Gastroesophageal sphincter (tissue), 4 donors: Measurements from ENCODE around the gene ITPR2. TPM values are rescaled to one million over a fixed set of nuclear protein-coding genes. Genes with fewer than 3 reads are reported as not detected.

Experiments
- ATAC-seq: fragments of 150-250 bp; one replicate; pipeline ENCODE4 v1.9.1; 2016; ENCODE audit warnings: mild to moderate bottlenecking, moderate library complexity
- H3K27ac ChIP-seq, 4 donors: fragments of 200-600 bp; sonication (generic) in 3 of 4; 1 replicate in 3 of 4; 2 replicates in 1 of 4; pipeline ENCODE4 v1.5.1; 2016 to 2019
- H3K27me3 ChIP-seq: fragments of 200-600 bp; sonication (generic); one replicate; pipeline ENCODE4 v1.5.1; 2019
- H3K36me3 ChIP-seq, 2 donors: fragments of 200-600 bp; sonication (generic); one replicate each; pipeline ENCODE4 v1.5.1; 2019; ENCODE audit warnings: control low read depth in 1 of 2
- H3K4me1 ChIP-seq, 3 donors: fragments of 200-600 bp; sonication (generic); 1 replicate in 2 of 3; 2 replicates in 1 of 3; pipeline ENCODE4 v1.5.1; 2016 to 2019; ENCODE audit warnings: control low read depth in 2 of 3
- H3K4me3 ChIP-seq, 2 donors: fragments of 200-600 bp; sonication (generic); one replicate each; pipeline ENCODE4 v1.5.1; 2019; ENCODE audit warnings: mild to moderate bottlenecking in 1 of 2, moderate library complexity in 1 of 2
- H3K9me3 ChIP-seq, 3 donors: fragments of 200-600 bp; sonication (generic); one replicate each; pipeline ENCODE4 v1.5.1; 2017 to 2019; ENCODE audit warnings: control low read depth in 2 of 3
- EP300 ChIP-seq: sonication (generic); formaldehyde crosslinking; IDR thresholded peaks from one replicate; pipeline ENCODE4 v1.6.1; 2017; ENCODE audit warnings: antibody characterized with exemption, mild to moderate bottlenecking
- POLR2A ChIP-seq, 2 donors: fragments of 450-650 bp; IDR thresholded peaks; one replicate each; pipeline ENCODE4 v1.6.1; 2017; ENCODE audit warnings: antibody characterized with exemption in 2 of 2, mild to moderate bottlenecking in 2 of 2, moderate library complexity in 1 of 2
- POLR2AphosphoS5 ChIP-seq: sonication (generic); formaldehyde crosslinking; IDR thresholded peaks from one replicate; pipeline ENCODE4 v1.6.1; 2017; ENCODE audit warnings: antibody characterized with exemption
- WGBS, 2 donors: methylation state at CpG; one replicate each; pipeline ENCODE4 v1.1.5; 2018; ENCODE audit warnings: low coverage in 1 of 2; 5-methylcytosine and 5-hydroxymethylcytosine counted together
- total RNA-seq, 4 donors: library from RNA; depleted of rRNA; stranded (reverse); fragments of >200 nt; gene quantifications; one replicate each; pipeline ENCODE4 v1.1.0, GENCODE V29; 2016
- TF ChIP-seq, protein P1 (sequence below), 4 experiments: fragments of 200-600 bp in 2 of 4; fragments of 450-650 bp in 2 of 4; sonication (generic) in 1 of 4; IDR thresholded peaks; one replicate each; pipeline ENCODE4 v1.5.1; 2017 to 2019; ENCODE audit warnings: antibody characterized with exemption in 4 of 4, mild to moderate bottlenecking in 2 of 4, moderate library complexity in 2 of 4

ITPR2 gene
- total RNA-seq, 4 donors from 2014 or later = 30.8 to 63.0 (median 44.4) TPM

DNA sequence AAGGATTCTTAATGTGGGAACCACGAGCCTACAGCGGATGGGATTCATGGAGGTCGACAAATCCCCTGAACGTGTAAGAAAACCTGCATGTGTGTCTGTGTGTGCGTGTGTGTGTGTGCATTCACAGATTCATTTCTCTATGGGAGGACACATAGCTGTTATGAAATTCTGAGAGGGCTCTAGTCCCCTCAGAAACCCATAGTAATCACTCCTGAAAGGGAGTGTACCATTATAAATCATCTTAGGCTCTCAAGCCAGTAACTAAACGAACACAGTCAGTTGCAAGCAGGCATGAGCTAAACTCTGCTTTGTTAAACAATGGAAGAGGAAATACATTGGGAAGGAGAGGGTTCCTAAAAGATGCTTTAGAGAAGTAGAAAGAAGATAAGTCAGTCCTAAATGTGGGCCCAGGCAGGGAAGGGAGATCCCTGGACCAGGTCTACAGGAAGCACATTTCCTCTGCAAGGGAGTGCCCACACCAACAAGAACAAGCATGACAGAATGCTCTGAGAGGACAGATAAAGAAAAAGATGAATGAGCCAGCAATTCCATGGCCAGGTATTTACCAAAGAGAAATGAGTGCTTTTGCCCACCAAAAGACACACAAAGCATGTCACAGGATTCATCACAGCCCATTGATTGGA, 91.3 kb downstream of the ITPR2 start:
- Histone ChIP-seq H3K4me1 (peaks cover 0 to 18% (median 0%) of the 10 kb centered on the region in 3 donors), H3K36me3 (no peaks in the 10 kb centered on the region), H3K27ac (peak overlapping the region in 1 of 4 donors; percentile 62), H3K4me3 (no peak overlapping the region), H3K9me3 (peaks cover 0 to 7% (median 0%) of the 10 kb centered on the region in 3 donors), H3K27me3 (no peaks in the 10 kb centered on the region)
- TF ChIP-seq, protein P1, sequence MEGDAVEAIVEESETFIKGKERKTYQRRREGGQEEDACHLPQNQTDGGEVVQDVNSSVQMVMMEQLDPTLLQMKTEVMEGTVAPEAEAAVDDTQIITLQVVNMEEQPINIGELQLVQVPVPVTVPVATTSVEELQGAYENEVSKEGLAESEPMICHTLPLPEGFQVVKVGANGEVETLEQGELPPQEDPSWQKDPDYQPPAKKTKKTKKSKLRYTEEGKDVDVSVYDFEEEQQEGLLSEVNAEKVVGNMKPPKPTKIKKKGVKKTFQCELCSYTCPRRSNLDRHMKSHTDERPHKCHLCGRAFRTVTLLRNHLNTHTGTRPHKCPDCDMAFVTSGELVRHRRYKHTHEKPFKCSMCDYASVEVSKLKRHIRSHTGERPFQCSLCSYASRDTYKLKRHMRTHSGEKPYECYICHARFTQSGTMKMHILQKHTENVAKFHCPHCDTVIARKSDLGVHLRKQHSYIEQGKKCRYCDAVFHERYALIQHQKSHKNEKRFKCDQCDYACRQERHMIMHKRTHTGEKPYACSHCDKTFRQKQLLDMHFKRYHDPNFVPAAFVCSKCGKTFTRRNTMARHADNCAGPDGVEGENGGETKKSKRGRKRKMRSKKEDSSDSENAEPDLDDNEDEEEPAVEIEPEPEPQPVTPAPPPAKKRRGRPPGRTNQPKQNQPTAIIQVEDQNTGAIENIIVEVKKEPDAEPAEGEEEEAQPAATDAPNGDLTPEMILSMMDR (IDR thresholded peaks at IDR 0.05) = no peak
- TF ChIP-seq EP300 (no peak), POLR2AphosphoS5 (no peak), POLR2A (IDR thresholded peaks at IDR 0.05) (no peak)
- ATAC-seq = no peak
- 60 to 63% methylated on average over 5 to 6 of the region's 6 CpGs for WGBS, 2 donors

GRCh38 chr12:26740991-26741390, 92.0 kb downstream of the ITPR2 start:
- H3K4me1 ChIP-seq = peaks cover 0 to 18% (median 0%) of the 10 kb centered on the region in 3 donors
- H3K27ac ChIP-seq = peak overlapping the region in 1 of 4 donors; percentile 62
- ATAC-seq = no peak
- no peaks in the 10 kb centered on the region for H3K27me3 ChIP-seq
- no peak overlapping the region for H3K4me3 ChIP-seq
- 17 to 38% methylated on average over 1 to 4 of the region's 4 CpGs for WGBS, 2 donors
- H3K36me3 ChIP-seq = no peaks in the 10 kb centered on the region
- TF ChIP-seq POLR2AphosphoS5 (no peak), POLR2A (IDR thresholded peaks at IDR 0.05) (no peak), EP300 (no peak)
- TF ChIP-seq, protein P1 (IDR thresholded peaks at IDR 0.05) = no peak
- H3K9me3 ChIP-seq = peaks cover 0 to 7% (median 0%) of the 10 kb centered on the region in 3 donors

DNA sequence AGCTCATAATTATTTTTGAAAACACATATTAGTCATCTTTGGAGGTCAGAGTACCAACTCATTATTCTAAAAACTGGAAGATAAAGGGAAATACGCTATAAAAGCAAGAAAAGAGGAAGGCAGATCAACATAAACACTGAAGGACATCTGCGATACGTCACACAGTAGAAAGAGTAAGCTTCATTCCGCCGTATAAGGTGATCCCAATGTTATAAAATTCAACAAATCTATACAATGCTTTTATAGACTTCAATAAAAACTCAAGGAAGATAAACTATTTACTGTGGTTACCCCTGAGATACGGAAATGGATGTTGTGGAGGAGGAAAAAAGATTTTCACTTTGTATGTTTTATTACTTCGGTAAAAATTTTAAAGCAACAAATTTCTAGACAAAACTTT, 92.6 kb downstream of the ITPR2 start:
- no peak for TF ChIP-seq POLR2A (IDR thresholded peaks at IDR 0.05)
- TF ChIP-seq EP300 = no peak
- no peak for TF ChIP-seq POLR2AphosphoS5
- TF ChIP-seq, protein P1 (IDR thresholded peaks at IDR 0.05) = no peak
- Histone ChIP-seq H3K27me3 (no peaks in the 10 kb centered on the region), H3K9me3 (peaks cover 0 to 7% (median 0%) of the 10 kb centered on the region in 3 donors), H3K27ac (peak overlapping the region in 1 of 4 donors; percentile 62), H3K4me1 (peaks cover 0 to 18% (median 0%) of the 10 kb centered on the region in 3 donors), H3K36me3 (no peaks in the 10 kb centered on the region), H3K4me3 (no peak overlapping the region)
- ATAC-seq = no peak
- WGBS, 2 donors = 68 to 88% methylated on average over 6 to 7 of the region's 7 CpGs

DNA sequence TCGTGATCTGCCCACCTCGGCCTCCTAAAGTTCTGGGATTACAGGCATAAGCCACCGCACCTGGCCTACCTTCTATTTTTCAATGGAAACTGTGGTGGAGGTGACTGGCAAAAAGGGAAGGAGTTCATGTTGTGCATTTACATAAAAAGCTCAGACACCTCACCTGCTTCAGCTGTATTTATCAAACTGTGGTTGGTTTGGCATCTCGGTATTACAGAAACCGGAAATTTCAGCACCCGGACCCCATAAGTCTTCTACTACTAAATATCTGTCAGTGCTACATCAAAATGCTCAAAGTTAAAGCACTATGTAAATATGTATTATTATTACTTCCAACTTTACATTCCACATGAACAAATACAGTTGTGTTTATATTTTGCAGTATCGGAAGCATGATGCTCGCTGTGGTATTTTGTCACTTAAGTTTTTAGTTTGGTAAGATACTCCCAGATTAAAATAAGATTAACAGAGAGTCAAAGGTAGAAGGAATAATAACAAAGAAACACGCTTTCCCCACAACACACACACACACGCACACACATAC, 95.4 kb downstream of the ITPR2 start:
- ATAC-seq = no peak

More for the DNA sequence above, 95.4 kb downstream of the ITPR2 start:
- Histone ChIP-seq H3K4me1 (peaks cover 0 to 41% (median 2%) of the 10 kb centered on the region in 3 donors), H3K4me3 (no peak overlapping the region), H3K9me3 (peaks cover 0 to 7% (median 0%) of the 10 kb centered on the region in 3 donors), H3K27me3 (no peaks in the 10 kb centered on the region), H3K27ac (no peak overlapping the region), H3K36me3 (no peaks in the 10 kb centered on the region)
- TF ChIP-seq, protein P1 (IDR thresholded peaks at IDR 0.05) = no peak
- no peak for TF ChIP-seq POLR2AphosphoS5
- TF ChIP-seq POLR2A (IDR thresholded peaks at IDR 0.05) = no peak
- no peak for TF ChIP-seq EP300
- 94 to 100% methylated on average over 7 to 8 of the region's 10 CpGs for WGBS, 2 donors
